SK-N-SH (cell line): ENCODE results near the gene METTL25B.

ENCODE experiments used
- CHD2 ChIP-seq: fragments of 150-350 bp; IDR thresholded peaks from 2 replicates; pipeline ENCODE4 v1.6.1; 2018; ENCODE audit warnings: low read length; ENCODE audit not compliant: partially characterized antibody
- FOXJ3 ChIP-seq: sonication (generic); formaldehyde crosslinking; IDR thresholded peaks from 2 replicates; pipeline ENCODE4 v1.5.1; 2020; ENCODE audit warnings: mild to moderate bottlenecking, missing genetic modification reagents
- GABPA ChIP-seq: IDR thresholded peaks from 2 replicates; pipeline ENCODE4 v1.4.0; 2012; ENCODE audit warnings: low read depth, mild to moderate bottlenecking
- MXI1 ChIP-seq: IDR thresholded peaks from 2 replicates; pipeline ENCODE4 v1.6.1; 2012; ENCODE audit warnings: mild to moderate bottlenecking, low read depth, low read length, improper control_type of control experiment
- PBX3 ChIP-seq: IDR thresholded peaks from 2 replicates; pipeline ENCODE4; 2012
- POLR2AphosphoS5 ChIP-seq: IDR thresholded peaks from 2 replicates; pipeline ENCODE4 v1.6.1; 2012; ENCODE audit warnings: low read depth, low read length
- RAD21 ChIP-seq: IDR thresholded peaks from 2 replicates; pipeline ENCODE4 v1.6.1; 2012; ENCODE audit warnings: mild to moderate bottlenecking, low read length
- SMC3 ChIP-seq: IDR thresholded peaks from 2 replicates; pipeline ENCODE4 v1.6.1; 2012; ENCODE audit warnings: low read depth, low read length, improper control_type of control experiment
- TCF12 ChIP-seq: IDR thresholded peaks from 2 replicates; pipeline ENCODE4 v1.4.0; 2012
- YY1 ChIP-seq: IDR thresholded peaks from 2 replicates; pipeline ENCODE4 v1.4.0; 2012; ENCODE audit warnings: low read depth, mild to moderate bottlenecking
- TF ChIP-seq, protein P1 (sequence below): fragments of 200-600 bp; sonication (generic); IDR thresholded peaks from 2 replicates; pipeline ENCODE4 v1.6.1; 2017; ENCODE audit warnings: antibody characterized with exemption, mild to moderate bottlenecking, moderate library complexity
- TF ChIP-seq, protein P2 (sequence below): IDR thresholded peaks from 2 replicates; pipeline ENCODE4 v1.4.0; 2012; ENCODE audit warnings: low read depth
- TF ChIP-seq, protein P3 (sequence below): fragments of 150-350 bp; IDR thresholded peaks from 2 replicates; pipeline ENCODE4 v1.6.1; 2017; ENCODE audit warnings: antibody characterized with exemption, low read length, low read depth, borderline replicate concordance

GRCh38 chr1:156755527-156755950 is 27.3 kb downstream of the METTL25B start:
- no peak for TF ChIP-seq MXI1
- TF ChIP-seq, protein P1, sequence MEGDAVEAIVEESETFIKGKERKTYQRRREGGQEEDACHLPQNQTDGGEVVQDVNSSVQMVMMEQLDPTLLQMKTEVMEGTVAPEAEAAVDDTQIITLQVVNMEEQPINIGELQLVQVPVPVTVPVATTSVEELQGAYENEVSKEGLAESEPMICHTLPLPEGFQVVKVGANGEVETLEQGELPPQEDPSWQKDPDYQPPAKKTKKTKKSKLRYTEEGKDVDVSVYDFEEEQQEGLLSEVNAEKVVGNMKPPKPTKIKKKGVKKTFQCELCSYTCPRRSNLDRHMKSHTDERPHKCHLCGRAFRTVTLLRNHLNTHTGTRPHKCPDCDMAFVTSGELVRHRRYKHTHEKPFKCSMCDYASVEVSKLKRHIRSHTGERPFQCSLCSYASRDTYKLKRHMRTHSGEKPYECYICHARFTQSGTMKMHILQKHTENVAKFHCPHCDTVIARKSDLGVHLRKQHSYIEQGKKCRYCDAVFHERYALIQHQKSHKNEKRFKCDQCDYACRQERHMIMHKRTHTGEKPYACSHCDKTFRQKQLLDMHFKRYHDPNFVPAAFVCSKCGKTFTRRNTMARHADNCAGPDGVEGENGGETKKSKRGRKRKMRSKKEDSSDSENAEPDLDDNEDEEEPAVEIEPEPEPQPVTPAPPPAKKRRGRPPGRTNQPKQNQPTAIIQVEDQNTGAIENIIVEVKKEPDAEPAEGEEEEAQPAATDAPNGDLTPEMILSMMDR = no peak
- no peak for TF ChIP-seq YY1
- no peak for TF ChIP-seq CHD2
- TF ChIP-seq SMC3 = no peak
- no peak for TF ChIP-seq RAD21
- TF ChIP-seq FOXJ3 = no peak
- TF ChIP-seq, protein P2, sequence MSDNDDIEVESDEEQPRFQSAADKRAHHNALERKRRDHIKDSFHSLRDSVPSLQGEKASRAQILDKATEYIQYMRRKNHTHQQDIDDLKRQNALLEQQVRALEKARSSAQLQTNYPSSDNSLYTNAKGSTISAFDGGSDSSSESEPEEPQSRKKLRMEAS = no peak
- TF ChIP-seq GABPA = no peak
- TF ChIP-seq PBX3 = no peak
- TF ChIP-seq, protein P3, sequence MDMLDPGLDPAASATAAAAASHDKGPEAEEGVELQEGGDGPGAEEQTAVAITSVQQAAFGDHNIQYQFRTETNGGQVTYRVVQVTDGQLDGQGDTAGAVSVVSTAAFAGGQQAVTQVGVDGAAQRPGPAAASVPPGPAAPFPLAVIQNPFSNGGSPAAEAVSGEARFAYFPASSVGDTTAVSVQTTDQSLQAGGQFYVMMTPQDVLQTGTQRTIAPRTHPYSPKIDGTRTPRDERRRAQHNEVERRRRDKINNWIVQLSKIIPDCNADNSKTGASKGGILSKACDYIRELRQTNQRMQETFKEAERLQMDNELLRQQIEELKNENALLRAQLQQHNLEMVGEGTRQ = no peak
- TF ChIP-seq TCF12 = no peak
- no peak for TF ChIP-seq POLR2AphosphoS5
